AG10803 (cell line): ENCODE measurements around the gene BCAS3.
"Not testable (repeated sequence)": the region's sequence is repeated elsewhere in the genome, so short reads cannot be mapped to it uniquely, and the experiment has no call there.

Source experiments
- DNase-seq: peaks from one replicate; pipeline ENCODE4 v3.0.0; 2010; ENCODE audit warnings: low read depth
- H3K4me3 ChIP-seq: 2 replicates; pipeline ENCODE4 v1.5.1; 2011; ENCODE audit warnings: mild to moderate bottlenecking, low read length, control low read depth
- CTCF ChIP-seq: conservative IDR thresholded peaks from 2 replicates; pipeline ENCODE4 v1.5.1; 2011; ENCODE audit warnings: mild to moderate bottlenecking, low read length, control low read depth, inconsistent platforms

The BCAS3 gene

DNA sequence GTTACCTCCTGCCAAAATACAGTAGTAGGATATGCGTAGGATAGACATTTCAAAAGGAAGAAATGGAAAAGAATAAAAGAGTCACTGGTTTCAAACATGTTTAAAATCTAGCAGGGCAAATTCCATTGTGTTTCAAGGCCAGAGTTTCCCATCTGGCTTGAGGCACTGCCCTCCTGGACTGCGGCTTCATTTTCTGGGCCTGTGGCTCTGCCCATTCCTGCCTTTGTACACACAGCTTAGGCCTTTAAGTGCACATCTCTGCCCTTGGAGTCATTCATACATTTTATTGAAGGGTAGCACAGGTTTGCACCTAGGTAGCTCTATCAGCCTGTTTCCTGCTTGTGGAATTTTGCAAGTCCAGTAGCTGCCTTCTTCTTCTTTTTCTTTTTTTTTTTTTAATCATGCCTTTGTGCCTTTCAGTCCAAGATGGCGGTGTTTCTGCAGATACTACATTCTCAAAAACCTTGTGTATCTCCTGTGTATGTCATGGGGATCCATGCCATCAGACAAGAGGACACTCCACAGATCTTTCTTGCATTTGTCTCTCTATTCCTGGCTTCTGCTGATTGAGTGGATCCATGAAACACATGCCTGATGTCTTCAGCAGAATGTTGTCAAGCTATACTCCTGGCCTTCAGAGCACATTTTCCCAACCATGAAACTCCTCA is 282.9 kb downstream of the BCAS3 start:
- no peak for DNase-seq
- H3K4me3 ChIP-seq: no peak overlapping the region
- no peak for TF ChIP-seq CTCF

GRCh38 chr17:60964160-60964559 is 286.5 kb downstream of the BCAS3 start:
- DNase-seq: no peak
- TF ChIP-seq CTCF: no peak
- no peak overlapping the region for H3K4me3 ChIP-seq

DNA sequence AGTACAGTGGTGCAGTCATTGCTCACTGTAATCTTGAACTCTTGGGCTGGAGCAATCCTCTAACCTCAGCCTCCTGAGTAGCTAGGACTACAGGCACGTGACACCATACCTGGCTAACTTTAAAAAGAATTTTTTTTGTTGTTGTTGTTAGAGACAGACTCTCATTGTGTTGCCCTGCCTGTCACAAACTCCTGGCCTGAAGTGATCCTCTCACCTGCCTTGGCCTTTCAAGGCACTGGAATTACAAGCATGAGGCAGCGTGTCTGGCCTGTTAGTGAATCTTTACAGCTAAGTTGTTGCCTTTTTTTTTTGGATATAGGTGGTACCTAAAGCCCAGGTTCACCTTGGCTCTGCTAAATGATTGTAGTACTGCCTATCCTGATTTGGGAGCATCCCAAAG is 290.6 kb downstream of the BCAS3 start:
- no peak for TF ChIP-seq CTCF
- no peak overlapping the region for H3K4me3 ChIP-seq
- no peak for DNase-seq

GRCh38 chr17:60969500-60970037 is 291.9 kb downstream of the BCAS3 start:
- TF ChIP-seq CTCF: no peak
- no peak overlapping the region for H3K4me3 ChIP-seq
- no peak for DNase-seq

GRCh38 chr17:60970741-60971140 is 293.1 kb downstream of the BCAS3 start:
- DNase-seq: no peak
- no peak overlapping the region for H3K4me3 ChIP-seq
- TF ChIP-seq CTCF: no peak

GRCh38 chr17:60971515-60972369 is 294.1 kb downstream of the BCAS3 start:
- no peak overlapping the region for H3K4me3 ChIP-seq
- peak; percentile 71 for TF ChIP-seq CTCF
- DNase-seq: peak; percentile 48

- not testable (repeated sequence) for H3K4me3 ChIP-seq, DNase-seq
Observed at GRCh38 chr17:60976861-60977260, 299.2 kb downstream of the BCAS3 start.
